CD4-positive, alpha-beta T cell (primary cell): Measurements from ENCODE around the gene TSC2. TPM values are rescaled to one million over a fixed set of nuclear protein-coding genes. Genes with fewer than 3 reads are reported as not detected.

Experiments
- ATAC-seq: fragments of 200-7000 bp; cut with Tn5 transposase; one replicate; pipeline ENCODE4 v1.10.0; 2022; ENCODE audit warnings: mild to moderate bottlenecking; ENCODE audit not compliant: poor library complexity
- CTCF ChIA-PET: fragments of 350-600 bp; sonication (Branson Sonifier 250); formaldehyde crosslinking; loops from one replicate; lab custom pipeline; 2021; ENCODE audit warnings: antibody characterized with exemption, inconsistent platforms; lab: Charles Lee
- POLR2A ChIA-PET: fragments of 350-600 bp; sonication (Branson Sonifier 250); formaldehyde crosslinking; loops from one replicate; lab custom pipeline; 2021; ENCODE audit warnings: antibody characterized with exemption, inconsistent platforms; lab: Charles Lee
- DNase-seq, 14 experiments: peaks; one replicate each; pipeline ENCODE4 v3.0.0-alpha.2; 2013 to 2020; ENCODE audit warnings: mixed read lengths in 2 of 14
- H3K27ac ChIP-seq, 2 donors: one replicate each; pipeline versions ENCODE4 v1.5.1 to v1.7.0; 2013; ENCODE audit warnings: low read length in 2 of 2, low read depth in 1 of 2, mild to moderate bottlenecking in 1 of 2
- H3K27me3 ChIP-seq, 2 experiments: 1 replicate in 1 of 2; 2 replicates in 1 of 2; pipeline versions ENCODE4 v1.6.1 to v1.7.0; 2013; ENCODE audit warnings: low read length in 2 of 2, control low read depth in 1 of 2, mild to moderate bottlenecking in 1 of 2, moderate library complexity in 1 of 2; ENCODE audit not compliant: insufficient read depth in 2 of 2, control insufficient read depth in 1 of 2
- H3K36me3 ChIP-seq: one replicate; pipeline ENCODE4 v1.6.1; 2013; ENCODE audit warnings: low read length, control low read depth; ENCODE audit not compliant: insufficient read depth
- H3K4me1 ChIP-seq: one replicate; pipeline ENCODE4 v1.6.1; 2013; ENCODE audit warnings: low read length, control low read depth; ENCODE audit not compliant: insufficient read depth
- H3K4me3 ChIP-seq: one replicate; pipeline ENCODE4 v1.5.1; 2013; ENCODE audit warnings: mild to moderate bottlenecking, low read length, moderate library complexity
- H3K9me3 ChIP-seq, 2 experiments: 1 replicate in 1 of 2; 2 replicates in 1 of 2; pipeline versions ENCODE4 v1.6.1 to v1.7.0; 2013; ENCODE audit warnings: low read length in 2 of 2, mild to moderate bottlenecking in 2 of 2, control low read depth in 1 of 2, moderate library complexity in 1 of 2; ENCODE audit not compliant: control insufficient read depth in 1 of 2, insufficient read depth in 1 of 2
- H3K27ac Mint-ChIP-seq: one replicate; pipeline ENCODE4 v1.8.0; 2020; ENCODE audit warnings: mixed read lengths
- H3K27me3 Mint-ChIP-seq: one replicate; pipeline ENCODE4 v1.8.0; 2021; ENCODE audit warnings: mixed read lengths
- H3K36me3 Mint-ChIP-seq: one replicate; pipeline ENCODE4 v1.8.0; 2021; ENCODE audit warnings: low read depth, mixed read lengths
- H3K4me1 Mint-ChIP-seq: one replicate; pipeline ENCODE4 v1.8.0; 2021; ENCODE audit warnings: low read depth, mixed read lengths
- H3K4me3 Mint-ChIP-seq: one replicate; pipeline ENCODE4 v1.8.0; 2020; ENCODE audit warnings: mild to moderate bottlenecking, mixed read lengths
- H3K9me3 Mint-ChIP-seq: one replicate; pipeline ENCODE4 v1.8.0; 2020; ENCODE audit warnings: mixed read lengths
- intact Hi-C, 2 experiments: fragments of 100-400 bp; cut with DNase I in 1 of 2; cut with micrococcal nuclease in 1 of 2; formaldehyde crosslinking; loops; one replicate each; pipeline versions ENCODE4 v1.15.1 to v1.9.0; 2023 to 2025; cut with DNase I, micrococcal nuclease
- total RNA-seq, 174 experiments: library from RNA in 2 of 174; stranded (reverse) in 2 of 174; gene quantifications; one replicate each; pipeline ENCODE4 v1.2.3 and lab custom pipeline; 2021 to 2026
- TF ChIP-seq, protein P1 (sequence below): fragments of 200-600 bp; IDR thresholded peaks from one replicate; pipeline ENCODE4 v1.8.0; 2022; ENCODE audit warnings: antibody characterized with exemption, mild to moderate bottlenecking

Gene TSC2
- total RNA-seq, 2 experiments from 2014 or later = 83.0 to 85.0 TPM

GRCh38 chr16:2057438-2057837, 9.7 kb downstream of the TSC2 start:
- ATAC-seq = no peak
- CTCF ChIA-PET = interaction anchor here (1.6 kb wide), 1 partner anchor 10 kb away, joined by 4 read pairs; the partner anchor contains the start of genes NTHL1 and TSC2
- H3K27me3 ChIP-seq = no peaks in the 10 kb centered on the region
- H3K27ac Mint-ChIP-seq = no peak overlapping the region
- no peak overlapping the region for H3K4me3 ChIP-seq
- intact Hi-C loops = no loop called here
- POLR2A ChIA-PET = interaction anchor here (0.9 kb wide), 1 partner anchor 83 kb away, joined by 3 read pairs; no protein-coding TSS in a partner anchor
- H3K9me3 Mint-ChIP-seq = no peaks in the 10 kb centered on the region
- H3K27me3 Mint-ChIP-seq = no peaks in the 10 kb centered on the region
- H3K4me1 Mint-ChIP-seq = no peaks in the 10 kb centered on the region
- TF ChIP-seq, protein P1, sequence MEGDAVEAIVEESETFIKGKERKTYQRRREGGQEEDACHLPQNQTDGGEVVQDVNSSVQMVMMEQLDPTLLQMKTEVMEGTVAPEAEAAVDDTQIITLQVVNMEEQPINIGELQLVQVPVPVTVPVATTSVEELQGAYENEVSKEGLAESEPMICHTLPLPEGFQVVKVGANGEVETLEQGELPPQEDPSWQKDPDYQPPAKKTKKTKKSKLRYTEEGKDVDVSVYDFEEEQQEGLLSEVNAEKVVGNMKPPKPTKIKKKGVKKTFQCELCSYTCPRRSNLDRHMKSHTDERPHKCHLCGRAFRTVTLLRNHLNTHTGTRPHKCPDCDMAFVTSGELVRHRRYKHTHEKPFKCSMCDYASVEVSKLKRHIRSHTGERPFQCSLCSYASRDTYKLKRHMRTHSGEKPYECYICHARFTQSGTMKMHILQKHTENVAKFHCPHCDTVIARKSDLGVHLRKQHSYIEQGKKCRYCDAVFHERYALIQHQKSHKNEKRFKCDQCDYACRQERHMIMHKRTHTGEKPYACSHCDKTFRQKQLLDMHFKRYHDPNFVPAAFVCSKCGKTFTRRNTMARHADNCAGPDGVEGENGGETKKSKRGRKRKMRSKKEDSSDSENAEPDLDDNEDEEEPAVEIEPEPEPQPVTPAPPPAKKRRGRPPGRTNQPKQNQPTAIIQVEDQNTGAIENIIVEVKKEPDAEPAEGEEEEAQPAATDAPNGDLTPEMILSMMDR = no peak
- H3K4me1 ChIP-seq = no peaks in the 10 kb centered on the region
- no peak for DNase-seq
- no peak overlapping the region for H3K4me3 Mint-ChIP-seq
- H3K36me3 ChIP-seq = peaks cover 76% of the 10 kb centered on the region
- H3K27ac ChIP-seq = no peak overlapping the region
- no peaks in the 10 kb centered on the region for H3K9me3 ChIP-seq
- H3K36me3 Mint-ChIP-seq = peaks cover 36% of the 10 kb centered on the region

DNA sequence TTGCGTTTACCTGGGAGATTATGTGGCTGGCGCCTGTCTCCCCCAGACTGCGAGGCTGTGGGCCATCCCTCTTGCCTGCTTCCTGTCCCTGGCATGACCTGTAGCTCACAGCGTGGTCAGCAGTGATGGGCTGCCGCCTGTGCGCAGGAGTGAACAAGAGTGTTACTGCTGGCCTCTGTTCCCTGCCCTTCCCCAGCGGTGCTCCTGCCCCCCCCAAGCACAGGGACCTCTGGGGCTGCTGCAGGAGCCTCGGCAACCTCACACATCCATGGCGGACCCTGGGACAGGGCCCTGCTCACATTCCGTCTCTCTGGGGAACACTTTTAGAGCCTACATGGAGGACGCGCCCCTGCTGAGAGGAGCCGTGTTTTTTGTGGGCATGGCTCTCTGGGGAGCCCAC, 10.6 kb downstream of the TSC2 start:
- H3K27ac Mint-ChIP-seq = no peak overlapping the region
- Histone ChIP-seq H3K36me3 (peaks cover 69% of the 10 kb centered on the region), H3K27ac (no peak overlapping the region), H3K4me1 (no peaks in the 10 kb centered on the region), H3K4me3 (no peak overlapping the region), H3K9me3 (no peaks in the 10 kb centered on the region), H3K27me3 (no peaks in the 10 kb centered on the region)
- TF ChIP-seq, protein P1 = no peak
- POLR2A ChIA-PET = no interaction called here
- no peak for DNase-seq
- peaks cover 31% of the 10 kb centered on the region for H3K36me3 Mint-ChIP-seq
- CTCF ChIA-PET = no interaction called here
- no peak overlapping the region for H3K4me3 Mint-ChIP-seq
- no peak for ATAC-seq
- no peaks in the 10 kb centered on the region for H3K27me3 Mint-ChIP-seq
- no peaks in the 10 kb centered on the region for H3K4me1 Mint-ChIP-seq
- intact Hi-C loops = no loop called here
- no peaks in the 10 kb centered on the region for H3K9me3 Mint-ChIP-seq

GRCh38 chr16:2058872-2059271, 11.1 kb downstream of the TSC2 start:
- no peak overlapping the region for H3K4me3 ChIP-seq
- TF ChIP-seq, protein P1 = no peak
- DNase-seq = no peak
- ChIA-PET CTCF (no interaction called here), POLR2A (no interaction called here)
- H3K27ac Mint-ChIP-seq = no peak overlapping the region
- H3K27ac ChIP-seq = no peak overlapping the region
- H3K4me3 Mint-ChIP-seq = no peak overlapping the region
- H3K4me1 Mint-ChIP-seq = no peaks in the 10 kb centered on the region
- H3K36me3 Mint-ChIP-seq = peaks cover 27% of the 10 kb centered on the region
- H3K9me3 Mint-ChIP-seq = no peaks in the 10 kb centered on the region
- no peaks in the 10 kb centered on the region for H3K9me3 ChIP-seq
- no peaks in the 10 kb centered on the region for H3K4me1 ChIP-seq
- intact Hi-C loops = no loop called here
- no peak for ATAC-seq
- H3K36me3 ChIP-seq = peaks cover 68% of the 10 kb centered on the region
- no peaks in the 10 kb centered on the region for H3K27me3 Mint-ChIP-seq
- H3K27me3 ChIP-seq = no peaks in the 10 kb centered on the region
